Ovary (tissue), 3 donors: Measurements from ENCODE around the gene KCND3.

Experiments used
- CTCF ChIP-seq, 3 donors: fragments of 450-650 bp in 2 of 3; fragments of 200-600 bp in 1 of 3; IDR thresholded peaks; one replicate each; pipeline versions ENCODE4 v1.5.1 to v1.8.0; 2016 to 2022; ENCODE audit warnings: antibody characterized with exemption in 3 of 3, mild to moderate bottlenecking in 1 of 3
- POLR2A ChIP-seq: fragments of 450-650 bp; IDR thresholded peaks from one replicate; pipeline ENCODE4 v1.6.1; 2017; ENCODE audit warnings: antibody characterized with exemption, mild to moderate bottlenecking, moderate library complexity
- donor health status: DM: no; HTN: no; CAD: no.

DNA sequence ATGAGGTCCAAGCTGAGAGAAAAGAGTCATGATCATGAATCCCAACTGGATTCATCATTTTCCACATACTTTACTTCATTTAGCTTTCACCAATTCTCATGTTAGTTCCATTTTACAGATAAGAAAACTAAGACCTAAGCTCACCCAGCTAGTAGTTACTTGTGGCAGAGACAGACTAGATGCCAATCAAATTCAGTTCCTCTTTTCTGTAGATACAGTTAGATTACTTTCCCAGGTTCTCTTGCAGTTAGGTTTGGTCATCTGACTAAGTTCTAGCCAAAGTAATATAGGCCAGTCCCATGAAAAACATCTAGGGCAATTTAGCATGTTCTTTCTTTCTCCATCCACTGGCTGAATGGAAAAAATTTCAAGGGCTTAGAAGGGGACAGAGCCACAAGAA, 8.9 kb upstream of the KCND3 start:
- no peak for TF ChIP-seq CTCF (IDR thresholded peaks at IDR 0.05)
- TF ChIP-seq POLR2A = no peak
